Endothelial cell of coronary artery (primary cell): ENCODE data around the gene PTPRA. TPM values are rescaled to one million over a fixed set of nuclear protein-coding genes. Genes with fewer than 3 reads are reported as not detected.

Experiments
- total RNA-seq: library from RNA; depleted of rRNA; stranded (reverse); fragments of >200 nt; gene quantifications from 2 replicates; pipeline ENCODE4 v1.2.3, GENCODE V29; 2014

The PTPRA gene, protein sequence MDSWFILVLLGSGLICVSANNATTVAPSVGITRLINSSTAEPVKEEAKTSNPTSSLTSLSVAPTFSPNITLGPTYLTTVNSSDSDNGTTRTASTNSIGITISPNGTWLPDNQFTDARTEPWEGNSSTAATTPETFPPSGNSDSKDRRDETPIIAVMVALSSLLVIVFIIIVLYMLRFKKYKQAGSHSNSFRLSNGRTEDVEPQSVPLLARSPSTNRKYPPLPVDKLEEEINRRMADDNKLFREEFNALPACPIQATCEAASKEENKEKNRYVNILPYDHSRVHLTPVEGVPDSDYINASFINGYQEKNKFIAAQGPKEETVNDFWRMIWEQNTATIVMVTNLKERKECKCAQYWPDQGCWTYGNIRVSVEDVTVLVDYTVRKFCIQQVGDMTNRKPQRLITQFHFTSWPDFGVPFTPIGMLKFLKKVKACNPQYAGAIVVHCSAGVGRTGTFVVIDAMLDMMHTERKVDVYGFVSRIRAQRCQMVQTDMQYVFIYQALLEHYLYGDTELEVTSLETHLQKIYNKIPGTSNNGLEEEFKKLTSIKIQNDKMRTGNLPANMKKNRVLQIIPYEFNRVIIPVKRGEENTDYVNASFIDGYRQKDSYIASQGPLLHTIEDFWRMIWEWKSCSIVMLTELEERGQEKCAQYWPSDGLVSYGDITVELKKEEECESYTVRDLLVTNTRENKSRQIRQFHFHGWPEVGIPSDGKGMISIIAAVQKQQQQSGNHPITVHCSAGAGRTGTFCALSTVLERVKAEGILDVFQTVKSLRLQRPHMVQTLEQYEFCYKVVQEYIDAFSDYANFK
- 20.6 and 28.1 TPM in 2 replicates for total RNA-seq

DNA sequence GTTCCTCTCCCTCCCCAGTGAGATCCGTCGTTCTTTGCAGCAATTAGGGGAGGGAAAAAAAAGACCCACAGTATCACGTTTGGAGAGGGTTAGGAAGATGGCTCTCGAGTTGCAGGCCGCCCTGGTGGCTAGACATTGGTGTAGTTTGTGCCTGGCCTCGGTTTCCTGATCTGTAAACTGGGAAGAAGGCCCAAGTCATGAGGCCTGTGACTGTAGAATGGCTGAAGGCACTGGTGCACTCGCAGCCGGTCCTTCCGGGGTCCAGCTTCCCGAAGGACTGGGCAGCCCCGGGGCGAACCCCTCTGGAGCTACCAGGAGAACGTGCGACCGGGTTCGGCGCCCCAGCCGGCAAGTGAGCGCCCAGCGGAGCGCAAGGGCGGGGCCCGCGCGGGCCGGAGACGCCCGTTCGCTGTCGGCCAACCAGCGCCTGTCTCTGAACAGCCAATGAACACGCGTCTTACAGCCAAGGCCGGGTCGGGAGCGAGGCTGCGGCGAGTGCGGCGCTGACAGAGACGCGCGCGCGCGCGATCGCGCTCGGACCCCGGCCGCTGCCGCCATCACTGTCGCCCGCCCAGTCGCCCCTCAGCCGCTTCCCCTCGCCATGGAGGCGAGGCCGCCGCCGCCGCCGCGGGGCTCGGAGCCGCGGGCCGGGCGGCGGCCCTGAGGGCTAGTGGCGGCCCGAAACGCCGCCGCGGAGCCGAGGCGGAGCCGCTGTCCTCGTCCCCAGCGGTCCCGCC is at the start of gene PTPRA:
Gene PTPRA (plus strand): TSS at position 472 of the 737 bp plus-strand sequence. CDS start 90,797 bp downstream, outside the sequence.

DNA sequence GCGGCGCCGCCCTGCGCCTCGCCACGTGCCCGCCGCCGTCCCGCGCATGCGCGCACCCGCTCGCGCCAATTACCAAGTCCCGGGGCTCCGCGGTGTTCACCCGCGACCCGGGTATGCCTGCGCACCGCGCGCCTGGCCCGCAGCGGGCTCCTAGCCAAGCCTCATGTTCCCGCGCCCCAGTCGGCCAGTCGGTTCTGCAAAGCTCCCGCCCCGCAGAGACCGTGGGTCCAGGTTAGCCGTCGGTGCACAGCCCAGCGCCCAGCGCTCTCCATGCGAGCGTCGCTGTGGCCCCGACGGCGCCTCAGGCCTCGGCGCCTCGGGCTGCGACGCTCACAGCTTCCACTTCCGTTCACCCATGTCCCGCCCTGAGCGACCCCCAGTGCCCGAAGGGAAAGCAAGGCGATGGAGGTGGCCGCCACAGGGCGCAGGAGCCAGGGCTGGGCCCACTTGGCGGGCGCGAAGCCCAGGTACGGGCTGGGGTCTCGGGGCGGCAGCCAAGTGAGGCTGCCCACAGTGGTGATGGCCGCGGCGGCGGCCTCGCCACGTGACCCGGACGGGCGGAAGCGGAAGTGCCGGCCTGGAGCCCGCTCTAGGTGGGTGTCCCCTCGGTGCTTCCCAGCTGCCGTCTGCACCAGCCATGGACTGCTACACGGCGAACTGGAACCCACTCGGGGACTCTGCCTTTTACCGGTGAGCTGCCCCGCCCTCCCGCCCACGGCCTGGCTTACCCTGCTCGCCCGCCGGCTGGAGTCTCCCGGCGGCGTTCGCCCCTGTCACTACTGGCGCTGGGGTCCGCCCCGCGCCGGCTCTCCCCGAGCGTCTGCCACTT is 32.9 kb upstream of the PTPRA start, which contains the start of the genes PCED1A and VPS16:
Gene PCED1A (minus strand): TSS at position 518 of the 829 bp plus-strand sequence. CDS start 743 bp downstream, outside the sequence.
Gene VPS16 (plus strand): TSS at position 608 of the 829 bp plus-strand sequence. CDS start 30 bp downstream, at position 638.

DNA sequence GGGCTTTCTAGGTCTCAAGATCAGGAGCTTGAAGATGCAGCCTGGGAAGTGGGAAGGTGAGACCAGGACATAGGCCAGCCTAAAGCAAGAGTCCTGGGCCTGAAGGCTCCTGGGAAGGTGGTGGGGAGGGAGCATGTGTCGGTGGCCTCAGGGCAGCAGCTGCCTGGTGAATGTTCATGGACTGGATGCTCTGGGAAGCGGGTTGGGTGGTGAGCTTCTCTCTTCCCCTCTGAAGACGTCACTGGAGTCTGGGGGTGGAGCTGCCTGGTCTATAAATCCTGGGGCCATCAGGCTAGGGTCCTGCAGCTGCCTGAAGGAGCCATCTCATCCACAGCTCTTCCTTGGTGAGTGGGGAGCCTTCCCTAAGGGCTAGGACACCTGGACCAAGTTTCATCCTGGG is 170.0 kb downstream of the PTPRA start, which contains the start of gene GNRH2:
Gene GNRH2 (plus strand): TSS at position 301 of the 400 bp plus-strand sequence. CDS start 793 bp downstream, outside the sequence.

DNA sequence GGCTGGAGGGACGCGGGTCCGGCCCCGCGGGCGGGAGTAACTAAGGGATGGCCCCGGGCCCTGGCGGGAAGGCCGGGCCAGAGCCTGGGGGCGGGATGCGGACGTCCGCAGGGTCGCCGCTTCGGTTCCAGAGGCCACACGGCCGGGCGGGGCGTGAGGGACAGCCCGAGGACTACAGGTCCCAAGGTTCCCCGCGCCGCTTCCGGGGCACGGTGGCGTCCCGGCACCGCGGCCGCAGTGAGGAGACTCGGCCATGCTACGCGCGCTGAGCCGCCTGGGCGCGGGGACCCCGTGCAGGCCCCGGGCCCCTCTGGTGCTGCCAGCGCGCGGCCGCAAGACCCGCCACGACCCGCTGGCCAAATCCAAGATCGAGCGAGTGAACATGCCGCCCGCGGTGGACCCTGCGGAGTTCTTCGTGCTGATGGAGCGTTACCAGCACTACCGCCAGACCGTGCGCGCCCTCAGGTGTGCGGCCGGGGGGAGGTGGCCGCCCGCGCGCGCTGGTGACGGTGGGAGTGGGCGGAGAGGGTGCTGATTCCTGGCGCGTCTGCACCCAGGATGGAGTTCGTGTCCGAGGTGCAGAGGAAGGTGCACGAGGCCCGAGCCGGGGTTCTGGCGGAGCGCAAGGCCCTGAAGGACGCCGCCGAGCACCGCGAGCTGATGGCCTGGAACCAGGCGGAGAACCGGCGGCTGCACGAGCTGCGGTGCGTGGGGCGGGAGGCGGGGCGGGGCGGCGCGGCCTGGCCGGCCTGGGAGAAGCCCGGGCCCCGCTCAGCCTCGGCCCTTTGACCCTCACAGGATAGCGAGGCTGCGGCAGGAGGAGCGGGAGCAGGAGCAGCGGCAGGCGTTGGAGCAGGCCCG is 172.8 kb downstream of the PTPRA start, which contains the start of gene MRPS26:
Gene MRPS26 (plus strand): TSS at position 237 of the 861 bp plus-strand sequence. CDS start 17 bp downstream, at position 254.

DNA sequence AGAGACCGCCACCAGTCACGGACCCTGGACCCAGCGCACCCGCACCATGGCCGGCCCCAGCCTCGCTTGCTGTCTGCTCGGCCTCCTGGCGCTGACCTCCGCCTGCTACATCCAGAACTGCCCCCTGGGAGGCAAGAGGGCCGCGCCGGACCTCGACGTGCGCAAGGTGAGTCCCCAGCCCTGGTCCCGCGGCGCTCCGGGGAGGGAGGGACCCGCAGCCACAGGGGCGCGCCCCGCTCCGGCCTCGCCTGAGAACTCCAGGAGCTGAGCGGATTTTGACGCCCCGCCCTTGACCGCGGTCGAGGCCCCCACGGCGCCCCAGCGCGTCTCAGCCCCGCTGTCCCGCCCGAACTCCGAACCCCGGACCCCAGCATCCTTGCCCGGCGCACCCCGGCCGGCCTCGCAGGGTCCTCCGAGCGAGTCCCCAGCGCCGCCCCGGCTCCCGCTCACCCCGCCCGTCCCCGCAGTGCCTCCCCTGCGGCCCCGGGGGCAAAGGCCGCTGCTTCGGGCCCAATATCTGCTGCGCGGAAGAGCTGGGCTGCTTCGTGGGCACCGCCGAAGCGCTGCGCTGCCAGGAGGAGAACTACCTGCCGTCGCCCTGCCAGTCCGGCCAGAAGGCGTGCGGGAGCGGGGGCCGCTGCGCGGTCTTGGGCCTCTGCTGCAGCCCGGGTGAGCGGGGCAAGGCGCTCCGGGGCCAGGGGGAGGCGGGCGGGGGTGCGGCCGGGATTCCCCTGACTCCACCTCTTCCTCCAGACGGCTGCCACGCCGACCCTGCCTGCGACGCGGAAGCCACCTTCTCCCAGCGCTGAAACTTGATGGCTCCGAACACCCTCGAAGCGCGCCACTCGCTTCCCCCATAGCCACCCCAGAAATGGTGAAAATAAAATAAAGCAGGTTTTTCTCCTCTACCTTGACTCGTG is 198.6 kb downstream of the PTPRA start, which contains the start of gene OXT:
Gene OXT (plus strand): TSS at position 11 of the 920 bp plus-strand sequence. CDS start 36 bp downstream, at position 47.

DNA sequence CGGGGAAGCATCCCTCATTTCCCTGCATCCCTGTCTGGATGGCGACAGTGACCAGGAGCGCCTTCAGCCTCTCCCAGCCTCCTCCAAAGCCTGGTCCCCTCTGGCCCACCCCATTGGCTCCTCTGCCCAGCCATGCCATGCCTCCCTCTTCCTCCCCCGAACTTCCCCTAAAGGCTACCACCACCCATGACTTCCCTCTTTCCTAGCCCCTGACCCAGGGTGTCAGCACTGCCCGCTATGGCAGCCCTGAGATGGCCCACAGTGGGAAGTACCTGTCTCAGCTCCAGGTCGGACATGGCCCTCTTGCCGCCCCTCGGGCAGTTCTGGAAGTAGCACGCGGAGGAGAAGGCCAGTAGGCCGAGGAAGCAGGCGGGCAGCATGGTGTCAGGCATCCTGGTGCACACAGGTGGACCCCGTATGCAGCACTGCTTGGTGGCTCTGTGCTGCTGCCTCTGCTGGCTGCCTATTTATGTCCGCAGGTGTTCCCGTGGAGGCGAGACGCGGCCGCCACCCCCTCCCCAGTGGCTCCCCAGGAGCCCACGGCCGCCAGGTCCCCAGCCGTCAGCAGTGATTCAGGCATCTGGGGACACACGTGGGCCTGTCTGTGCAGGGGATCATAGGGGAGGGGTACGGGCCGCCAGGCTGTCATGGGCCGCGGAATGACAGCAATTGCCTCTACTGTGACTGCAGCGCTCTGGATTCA is 211.2 kb downstream of the PTPRA start, which contains the start of gene AVP:
Gene AVP (minus strand): TSS at position 442 of the 703 bp plus-strand sequence. CDS start 50 bp downstream, at position 392.

Other genes starting within 250 kb of the PTPRA start
- gene NOP56, start 220.8 kb upstream of the PTPRA start, total RNA-seq = 243 TPM in 2 replicates
- 108 and 134 TPM in 2 replicates for gene IDH3B, start 209.3 kb upstream of the PTPRA start, total RNA-seq
- gene EBF4, start 180.7 kb upstream of the PTPRA start, total RNA-seq = 0.99 and 2.9 TPM in 2 replicates
- 0.09 TPM in 1 of 2 replicates, not detected in the other for gene CPXM1, start 72.9 kb upstream of the PTPRA start, total RNA-seq
- not detected in 2 replicates for gene C20orf141, start 58.5 kb upstream of the PTPRA start, total RNA-seq
- not detected in 2 replicates for gene TMEM239, start 57.1 kb upstream of the PTPRA start, total RNA-seq
- gene PCED1A, start 32.8 kb upstream of the PTPRA start, total RNA-seq = 9.4 and 19.0 TPM in 2 replicates
- 46.4 and 70.4 TPM in 2 replicates for gene VPS16, start 32.7 kb upstream of the PTPRA start, total RNA-seq
- gene GNRH2, start 170.1 kb downstream of the PTPRA start, total RNA-seq = 0.18 TPM in 1 of 2 replicates, not detected in the other
- 41.4 and 48.8 TPM in 2 replicates for gene MRPS26, start 172.6 kb downstream of the PTPRA start, total RNA-seq
- gene OXT, start 198.1 kb downstream of the PTPRA start, total RNA-seq = not detected in 2 replicates
- gene AVP, start 211.2 kb downstream of the PTPRA start, total RNA-seq = not detected in 2 replicates